ENCODE data around the gene CD59. TPM values are rescaled to one million over a fixed set of nuclear protein-coding genes. Genes with fewer than 3 reads are reported as not detected.

The CD59 gene
- total RNA-seq, 1 experiment from 2014 or later = 170 TPM

DNA sequence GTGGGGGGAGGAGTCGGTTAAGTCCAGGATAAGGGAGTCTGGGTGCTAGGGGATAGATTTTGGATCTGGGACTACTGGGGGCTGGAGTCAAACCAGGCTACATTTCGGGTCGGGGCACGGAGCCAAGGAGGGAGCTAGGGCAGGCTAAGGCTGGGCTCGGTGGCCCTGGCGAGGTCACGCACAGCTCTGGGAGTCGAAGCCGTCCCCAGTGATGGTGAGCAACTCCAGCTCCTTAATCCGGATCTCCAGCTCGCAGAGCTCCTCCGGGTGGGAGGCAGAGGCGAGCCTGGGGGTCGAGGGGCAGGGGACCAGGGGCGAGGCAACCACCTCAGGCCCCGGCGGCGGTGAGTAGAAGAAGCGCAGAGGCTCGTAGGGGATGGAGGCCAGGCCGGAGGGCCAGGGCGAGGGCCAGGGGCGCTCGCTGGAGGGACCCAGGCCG lies 36.1 kb downstream of the CD59 start:
- ChIA-PET POLR2A (ENCODE audit: unreplicated experiment) (interaction anchor here (0.6 to 3.4 kb wide), 2 partner anchors 9 to 15 kb away, joined by 13 to 45 read pairs; no protein-coding TSS in a partner anchor), CTCF (interaction anchor here (2.4 to 2.6 kb wide), 2 partner anchors 8 to 42 kb away, joined by 7 to 17 read pairs; no protein-coding TSS in a partner anchor)
- DNase-seq = no peak
- H2AFZ ChIP-seq (ENCODE audit: low read length) = no peak overlapping the region
- no peak overlapping the region for H3K4me2 ChIP-seq (ENCODE audit: low read length)
- TF ChIP-seq, protein P1, sequence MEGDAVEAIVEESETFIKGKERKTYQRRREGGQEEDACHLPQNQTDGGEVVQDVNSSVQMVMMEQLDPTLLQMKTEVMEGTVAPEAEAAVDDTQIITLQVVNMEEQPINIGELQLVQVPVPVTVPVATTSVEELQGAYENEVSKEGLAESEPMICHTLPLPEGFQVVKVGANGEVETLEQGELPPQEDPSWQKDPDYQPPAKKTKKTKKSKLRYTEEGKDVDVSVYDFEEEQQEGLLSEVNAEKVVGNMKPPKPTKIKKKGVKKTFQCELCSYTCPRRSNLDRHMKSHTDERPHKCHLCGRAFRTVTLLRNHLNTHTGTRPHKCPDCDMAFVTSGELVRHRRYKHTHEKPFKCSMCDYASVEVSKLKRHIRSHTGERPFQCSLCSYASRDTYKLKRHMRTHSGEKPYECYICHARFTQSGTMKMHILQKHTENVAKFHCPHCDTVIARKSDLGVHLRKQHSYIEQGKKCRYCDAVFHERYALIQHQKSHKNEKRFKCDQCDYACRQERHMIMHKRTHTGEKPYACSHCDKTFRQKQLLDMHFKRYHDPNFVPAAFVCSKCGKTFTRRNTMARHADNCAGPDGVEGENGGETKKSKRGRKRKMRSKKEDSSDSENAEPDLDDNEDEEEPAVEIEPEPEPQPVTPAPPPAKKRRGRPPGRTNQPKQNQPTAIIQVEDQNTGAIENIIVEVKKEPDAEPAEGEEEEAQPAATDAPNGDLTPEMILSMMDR (conservative IDR thresholded peaks at IDR 0.05; ENCODE audit: low read depth, low read length) = no peak
- no peak for TF ChIP-seq EZH2phosphoT487 (IDR thresholded peaks at IDR 0.05; ENCODE audit: borderline replicate concordance, low read length)
- no peak for TF ChIP-seq EZH2 (IDR thresholded peaks at IDR 0.05; ENCODE audit: low read length, unreplicated experiment)
- no peak overlapping the region for H3K4me3 ChIP-seq (ENCODE audit: low read length)
- peaks cover 61% of the 10 kb centered on the region for H3K4me1 ChIP-seq (ENCODE audit: insufficient read depth, low read length)
- peaks cover 2% of the 10 kb centered on the region; the same call in 1 of the 2 replicates for H3K36me3 ChIP-seq (ENCODE audit: low read depth, low read length)
- H3K9me3 ChIP-seq (ENCODE audit: low read length) = no peaks in the 10 kb centered on the region
- no peaks in the 10 kb centered on the region for H4K20me1 ChIP-seq (ENCODE audit: low read length)
- BruUV-seq (replicated peaks) = no TSS peak
- peak overlapping the region; percentile 97 for H3K9ac ChIP-seq (ENCODE audit: low read length)
- H3K79me2 ChIP-seq (ENCODE audit: low read length) = no peaks in the 10 kb centered on the region
- no peaks in the 10 kb centered on the region for H3K27me3 ChIP-seq (ENCODE audit: low read length)
- H3K27ac ChIP-seq (ENCODE audit: low read length) = peak overlapping the region; percentile 99
- no peaks in the 10 kb centered on the region for H3K9me2 ChIP-seq (replicated peaks; ENCODE audit: low read length)
- intact Hi-C loops (cut with micrococcal nuclease) = loop anchor here (1.0 kb wide), 1 partner anchor 10 kb away; no protein-coding TSS in a partner anchor
- ATAC-seq = no peak
- H3F3A ChIP-seq (ENCODE audit: low read length, unreplicated experiment) = peaks cover 15% of the 10 kb centered on the region

DNA sequence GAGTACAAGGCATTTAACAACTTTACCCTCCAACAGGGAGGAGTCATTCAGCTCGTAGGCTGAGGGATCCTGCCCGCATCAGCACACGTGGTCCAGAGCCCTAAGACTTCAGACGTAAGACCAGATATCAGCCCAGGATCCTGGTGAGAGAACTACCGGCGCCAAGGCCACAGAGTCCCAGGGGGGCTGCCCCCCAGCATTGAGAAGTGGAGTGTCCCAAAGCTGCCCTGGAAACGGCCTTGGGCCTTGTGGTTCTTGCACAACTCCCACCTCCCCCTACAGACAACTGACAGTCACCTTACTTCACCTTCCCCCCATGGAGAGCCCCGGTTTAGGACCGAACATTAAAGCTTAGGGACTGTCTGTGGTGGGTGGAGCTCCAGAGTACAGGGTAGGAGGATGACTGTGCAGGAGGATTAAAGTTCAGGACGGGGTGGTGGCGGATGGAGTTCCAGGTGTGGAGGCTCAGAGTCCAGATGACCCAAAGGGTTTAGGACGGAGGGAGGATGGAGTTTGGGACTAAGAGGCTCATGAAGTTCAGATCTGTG lies 36.6 kb downstream of the CD59 start:
- no peaks in the 10 kb centered on the region for H3K36me3 ChIP-seq (ENCODE audit: low read depth, low read length)
- ATAC-seq (no peak), DNase-seq (no peak)
- no peak for TF ChIP-seq EZH2phosphoT487 (IDR thresholded peaks at IDR 0.05; ENCODE audit: borderline replicate concordance, low read length)
- TF ChIP-seq, protein P1 (conservative IDR thresholded peaks at IDR 0.05; ENCODE audit: low read depth, low read length) = no peak
- TF ChIP-seq EZH2 (IDR thresholded peaks at IDR 0.05; ENCODE audit: low read length, unreplicated experiment) = no peak
- peak overlapping the region; percentile 97; the same call in 1 of the 2 replicates for H3K9ac ChIP-seq (ENCODE audit: low read length)
- ChIA-PET POLR2A (ENCODE audit: unreplicated experiment) (no interaction called here), CTCF (no interaction called here)
- H3K4me1 ChIP-seq (ENCODE audit: insufficient read depth, low read length) = peaks cover 56% of the 10 kb centered on the region
- intact Hi-C loops (cut with micrococcal nuclease) = loop anchor here (1.0 to 10.0 kb wide), 2 partner anchors 9 to 105 kb away; no protein-coding TSS in a partner anchor
- peak overlapping the region; percentile 99 for H3K27ac ChIP-seq (ENCODE audit: low read length)
- BruUV-seq (replicated peaks) = no TSS peak
- H4K20me1 ChIP-seq (ENCODE audit: low read length) = no peaks in the 10 kb centered on the region
- H3K4me2 ChIP-seq (ENCODE audit: low read length) = no peak overlapping the region
- no peak overlapping the region for H2AFZ ChIP-seq (ENCODE audit: low read length)
- H3K9me3 ChIP-seq (ENCODE audit: low read length) = no peaks in the 10 kb centered on the region
- peaks cover 15% of the 10 kb centered on the region for H3F3A ChIP-seq (ENCODE audit: low read length, unreplicated experiment)
- H3K27me3 ChIP-seq (ENCODE audit: low read length) = no peaks in the 10 kb centered on the region
- no peaks in the 10 kb centered on the region for H3K9me2 ChIP-seq (replicated peaks; ENCODE audit: low read length)
- H3K79me2 ChIP-seq (ENCODE audit: low read length) = no peaks in the 10 kb centered on the region
- no peak overlapping the region for H3K4me3 ChIP-seq (ENCODE audit: low read length)

DNA sequence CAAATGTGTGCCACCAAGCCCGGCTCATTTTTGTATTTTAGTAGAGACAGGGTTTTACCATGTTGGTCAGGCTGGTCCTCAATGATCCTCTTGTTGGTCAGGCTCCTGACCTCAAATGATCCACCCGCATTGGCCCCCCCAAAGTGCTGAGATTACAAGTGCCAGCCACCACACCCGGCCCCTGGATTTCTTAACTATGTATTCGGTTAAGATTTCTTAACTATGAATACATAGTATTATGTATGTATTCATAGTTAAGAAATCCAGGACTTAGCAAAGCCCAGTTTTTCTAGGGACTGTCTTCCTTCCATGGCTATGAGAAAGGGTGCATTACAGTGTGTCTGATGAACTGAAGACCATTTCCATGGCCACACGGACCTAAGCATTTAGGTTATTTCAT lies 37.3 kb downstream of the CD59 start:
- H3K4me2 ChIP-seq (ENCODE audit: low read length) = no peak overlapping the region
- intact Hi-C loops (cut with micrococcal nuclease) = loop anchor here (10.0 kb wide), 1 partner anchor 106 kb away; no protein-coding TSS in a partner anchor
- H3K9me3 ChIP-seq (ENCODE audit: low read length) = no peaks in the 10 kb centered on the region
- H3K9ac ChIP-seq (ENCODE audit: low read length) = no peak overlapping the region
- H3F3A ChIP-seq (ENCODE audit: low read length, unreplicated experiment) = peaks cover 10% of the 10 kb centered on the region
- DNase-seq (no peak), ATAC-seq (no peak)
- no peaks in the 10 kb centered on the region for H3K36me3 ChIP-seq (ENCODE audit: low read depth, low read length)
- H3K27ac ChIP-seq (ENCODE audit: low read length) = no peak overlapping the region
- BruUV-seq (replicated peaks) = no TSS peak
- H2AFZ ChIP-seq (ENCODE audit: low read length) = no peak overlapping the region
- H3K27me3 ChIP-seq (ENCODE audit: low read length) = no peaks in the 10 kb centered on the region
- peaks cover 49% of the 10 kb centered on the region for H3K4me1 ChIP-seq (ENCODE audit: insufficient read depth, low read length)
- no peak for TF ChIP-seq EZH2phosphoT487 (IDR thresholded peaks at IDR 0.05; ENCODE audit: borderline replicate concordance, low read length)
- no peak for TF ChIP-seq EZH2 (IDR thresholded peaks at IDR 0.05; ENCODE audit: low read length, unreplicated experiment)
- TF ChIP-seq, protein P1 (conservative IDR thresholded peaks at IDR 0.05; ENCODE audit: low read depth, low read length) = no peak
- POLR2A ChIA-PET (ENCODE audit: unreplicated experiment) = no interaction called here
- CTCF ChIA-PET = no interaction called here
- H4K20me1 ChIP-seq (ENCODE audit: low read length) = no peaks in the 10 kb centered on the region
- no peaks in the 10 kb centered on the region for H3K9me2 ChIP-seq (replicated peaks; ENCODE audit: low read length)
- no peaks in the 10 kb centered on the region for H3K79me2 ChIP-seq (ENCODE audit: low read length)
- H3K4me3 ChIP-seq (ENCODE audit: low read length) = no peak overlapping the region

Measured in PC-3 (cell line).